Measurements from ENCODE around the gene NEDD8. TPM values are rescaled to one million over a fixed set of nuclear protein-coding genes. Genes with fewer than 3 reads are reported as not detected.

Gene NEDD8
- total and polyA plus RNA-seq, 9 donors, result 69.7 to 301 (median 134) TPM

DNA sequence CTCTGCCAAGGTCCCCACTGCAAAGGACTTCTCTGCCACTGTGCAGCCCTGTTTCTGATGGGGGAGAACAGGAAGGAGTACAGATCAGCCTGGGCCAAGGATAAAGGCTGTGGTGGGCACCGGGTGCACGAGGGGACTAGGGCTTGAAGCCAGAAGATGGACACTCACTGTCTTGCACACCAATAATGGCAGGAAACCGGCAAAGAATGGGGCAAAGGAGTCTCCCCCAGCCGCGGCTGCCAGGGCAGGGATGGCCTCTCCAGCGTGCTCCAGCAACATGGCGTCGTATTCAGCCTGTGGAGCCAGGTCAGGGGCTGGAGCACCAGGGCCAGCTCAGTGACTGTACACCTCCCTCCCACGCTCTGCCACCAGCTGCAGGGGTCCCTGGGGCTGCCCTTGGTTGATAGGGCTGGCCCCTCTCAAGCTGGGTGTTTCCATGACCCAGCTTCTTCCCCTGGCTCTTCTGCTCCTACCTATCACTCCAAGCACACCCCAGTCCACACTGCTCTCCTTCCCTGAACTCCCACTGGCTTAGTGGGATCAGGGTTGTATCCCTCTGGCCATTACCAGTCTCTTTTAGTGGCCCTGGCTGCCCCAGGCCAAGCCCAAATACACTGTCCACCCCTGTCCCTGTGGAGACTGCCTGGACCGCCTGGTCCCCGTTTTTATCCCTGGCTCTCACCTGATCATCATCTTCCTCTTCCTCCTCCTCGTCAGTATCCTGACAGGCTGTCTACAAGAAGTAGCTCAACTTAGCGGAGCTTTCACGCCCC is 49.9 kb downstream of the NEDD8 start:
- H3K4me1 ChIP-seq (ENCODE audit: insufficient read depth), result no peaks in the 10 kb centered on the region
- intact Hi-C loops (cut with DNase I), result no loop called here
- no peak overlapping the region for H3K4me3 ChIP-seq
- TF ChIP-seq CTCF (IDR thresholded peaks at IDR 0.05) (no peak), EP300 (IDR thresholded peaks at IDR 0.05) (no peak)
- 80 to 83% (median 81%) methylated on average over 14 of the region's 14 CpGs for WGBS, 3 donors
- no peak for DNase-seq
- H3K27ac ChIP-seq, result no peak overlapping the region
- no peaks in the 10 kb centered on the region for H3K9me3 ChIP-seq
- no peaks in the 10 kb centered on the region for H3K36me3 ChIP-seq
- H3K27me3 ChIP-seq, result no peaks in the 10 kb centered on the region

GRCh38 chr14:24181371-24182077 is 50.6 kb downstream of the NEDD8 start:
- Histone ChIP-seq H3K27me3 (no peaks in the 10 kb centered on the region), H3K4me1 (ENCODE audit: insufficient read depth) (no peaks in the 10 kb centered on the region), H3K9me3 (no peaks in the 10 kb centered on the region), H3K36me3 (no peaks in the 10 kb centered on the region), H3K4me3 (no peak overlapping the region), H3K27ac (no peak overlapping the region)
- 75 to 78% (median 78%) methylated on average over 19 of the region's 19 CpGs for WGBS, 3 donors
- DNase-seq, result no peak
- TF ChIP-seq CTCF (IDR thresholded peaks at IDR 0.05) (no peak), EP300 (IDR thresholded peaks at IDR 0.05) (no peak), POLR2A (IDR thresholded peaks at IDR 0.05) (no peak)
- intact Hi-C loops (cut with DNase I), result no loop called here

- Histone ChIP-seq H3K9me3 (no peaks in the 10 kb centered on the region), H3K4me3 (no peak overlapping the region), H3K36me3 (no peaks in the 10 kb centered on the region), H3K4me1 (ENCODE audit: insufficient read depth) (no peaks in the 10 kb centered on the region), H3K27ac (no peak overlapping the region), H3K27me3 (no peaks in the 10 kb centered on the region)
- DNase-seq, result no peak
- intact Hi-C loops (cut with DNase I), result no loop called here
- 65 to 70% (median 69%) methylated on average over 18 of the region's 18 CpGs for WGBS, 3 donors
- TF ChIP-seq EP300 (IDR thresholded peaks at IDR 0.05), result no peak
- no peak for TF ChIP-seq POLR2A (IDR thresholded peaks at IDR 0.05)
- TF ChIP-seq CTCF (IDR thresholded peaks at IDR 0.05), result no peak
These were observed 52.0 kb downstream of the NEDD8 start for GRCh38 chr14:24179961-24180796.

- no peaks in the 10 kb centered on the region for H3K36me3 ChIP-seq
- 76 to 78% (median 78%) methylated on average over 14 of the region's 14 CpGs for WGBS, 3 donors
These were observed 52.7 kb downstream of the NEDD8 start for GRCh38 chr14:24179294-24179960.

More at GRCh38 chr14:24179294-24179960, 52.7 kb downstream of the NEDD8 start:
- Histone ChIP-seq H3K4me1 (ENCODE audit: insufficient read depth) (no peaks in the 10 kb centered on the region), H3K4me3 (no peak overlapping the region), H3K27me3 (no peaks in the 10 kb centered on the region), H3K27ac (no peak overlapping the region), H3K9me3 (no peaks in the 10 kb centered on the region)
- intact Hi-C loops (cut with DNase I), result no loop called here
- DNase-seq, result no peak
- TF ChIP-seq POLR2A (IDR thresholded peaks at IDR 0.05), result no peak
- no peak for TF ChIP-seq CTCF (IDR thresholded peaks at IDR 0.05)
- TF ChIP-seq EP300 (IDR thresholded peaks at IDR 0.05), result no peak
